Keratinocyte (primary cell): ENCODE results near the gene NCR1. TPM values are rescaled to one million over a fixed set of nuclear protein-coding genes. Genes with fewer than 3 reads are reported as not detected.
"Not testable (repeated sequence)": the region's sequence is repeated elsewhere in the genome, so short reads cannot be mapped to it uniquely, and the experiment has no call there.

Experiments
- DNase-seq: peaks from one replicate; pipeline ENCODE4 v3.0.0-alpha.2; 2011; ENCODE audit warnings: low read depth, missing footprints, low spot score
- FAIRE-seq: peaks from 2 replicates; lab custom pipeline; 2011; peaks lifted over from hg19 to GRCh38; lab: Jason Lieb, UNC
- H2AFZ ChIP-seq: 2 replicates; pipeline ENCODE4 v1.6.0; 2012; ENCODE audit warnings: low read length, control low read depth, inconsistent platforms; ENCODE audit not compliant: control insufficient read depth
- H3K27ac ChIP-seq: 2 replicates; pipeline ENCODE4 v1.5.1; 2011; ENCODE audit warnings: low read length; ENCODE audit not compliant: control insufficient read depth, insufficient read depth
- H3K27me3 ChIP-seq: 3 replicates; pipeline ENCODE4 v1.6.0; 2011; ENCODE audit warnings: low read length; ENCODE audit not compliant: control insufficient read depth, insufficient read depth; ENCODE audit errors: extremely low read depth
- H3K36me3 ChIP-seq, 2 experiments: 2 replicates in 1 of 2; 3 replicates in 1 of 2; pipeline ENCODE4 v1.5.1; 2011; ENCODE audit warnings: low read length in 2 of 2, mild to moderate bottlenecking in 1 of 2; ENCODE audit not compliant: control insufficient read depth in 2 of 2, insufficient read depth in 2 of 2; ENCODE audit errors: extremely low read depth in 1 of 2
- H3K4me1 ChIP-seq: 3 replicates; pipeline ENCODE4 v1.5.1; 2011; ENCODE audit warnings: low read length; ENCODE audit not compliant: control insufficient read depth, insufficient read depth; ENCODE audit errors: extremely low read depth
- H3K4me2 ChIP-seq: 3 replicates; pipeline ENCODE4 v1.6.0; 2011; ENCODE audit warnings: low read depth, low read length; ENCODE audit not compliant: control insufficient read depth, insufficient read depth; ENCODE audit errors: extremely low read depth
- H3K4me3 ChIP-seq, 3 experiments: fragments of 200-600 bp in 1 of 3; sonication (generic) in 1 of 3; 2 replicates in 2 of 3; 3 replicates in 1 of 3; pipeline ENCODE4 v1.5.1; 2011 to 2016; ENCODE audit warnings: low read length in 3 of 3, mild to moderate bottlenecking in 3 of 3, control low read depth in 2 of 3, inconsistent platforms in 1 of 3, low read depth in 1 of 3, mixed read lengths in 1 of 3, mixed run types in 1 of 3, moderate library complexity in 1 of 3; ENCODE audit not compliant: control insufficient read depth in 2 of 3, insufficient read depth in 2 of 3; ENCODE audit errors: extremely low read depth in 1 of 3
- H3K79me2 ChIP-seq: 2 replicates; pipeline ENCODE4 v1.6.0; 2012; ENCODE audit warnings: low read length; ENCODE audit not compliant: control insufficient read depth, insufficient read depth
- H3K9ac ChIP-seq: 3 replicates; pipeline ENCODE4 v1.6.0; 2011; ENCODE audit warnings: low read length; ENCODE audit not compliant: control insufficient read depth, insufficient read depth; ENCODE audit errors: extremely low read depth
- H3K9me1 ChIP-seq: 3 replicates; pipeline ENCODE4 v1.6.0; 2011; ENCODE audit warnings: low read length; ENCODE audit not compliant: control insufficient read depth, insufficient read depth; ENCODE audit errors: extremely low read depth
- H3K9me3 ChIP-seq: 2 replicates; pipeline ENCODE4 v1.5.1; 2012; ENCODE audit warnings: low read depth, low read length; ENCODE audit not compliant: control insufficient read depth
- H4K20me1 ChIP-seq: 3 replicates; pipeline ENCODE4 v1.6.0; 2011; ENCODE audit warnings: low read length; ENCODE audit not compliant: control insufficient read depth, insufficient read depth; ENCODE audit errors: extremely low read depth
- CTCF ChIP-seq, 3 experiments: IDR thresholded peaks in 1 of 3; conservative IDR thresholded peaks in 1 of 3; optimal IDR thresholded peaks in 1 of 3; 2 replicates in 2 of 3; 3 replicates in 1 of 3; pipeline versions ENCODE3 to v1.5.1; 2011; ENCODE audit warnings: low read length in 3 of 3, mild to moderate bottlenecking in 3 of 3, moderate library complexity in 2 of 3, control low read depth in 1 of 3, inconsistent platforms in 1 of 3; ENCODE audit not compliant: insufficient read depth in 2 of 3; ENCODE audit errors: extremely low read depth in 1 of 3
- EZH2 ChIP-seq: IDR thresholded peaks from one replicate; pipeline ENCODE4 v1.6.1; 2012; ENCODE audit warnings: inconsistent platforms, mild to moderate bottlenecking, low read length, moderate library complexity
- dilution Hi-C: fragments of 300-500 bp; cut with MboI; formaldehyde crosslinking; loops from one replicate; pipeline ENCODE4 v1.7.0; 2020; ENCODE audit warnings: low sequenced_read_pairs; ENCODE audit not compliant: extremely low pct_ligation_motif_present
- polyA plus RNA-seq, 5 experiments: library from polyadenylated mRNA; depleted of rRNA in 3 of 5; stranded (reverse) in 3 of 5; stranded (forward) in 1 of 5; unstranded in 1 of 5; fragments of >200 nt; gene quantifications; 1 replicate in 1 of 5; 2 replicates in 3 of 5; 3 replicates in 1 of 5; pipeline versions ENCODE4 v1.2.1 to v1.2.3, GENCODE V29; 2011 to 2012; ENCODE audit warnings: missing spikeins in 2 of 5, low read depth in 1 of 5, low replicate concordance in 1 of 5

Gene NCR1
- polyA plus RNA-seq, 1 donor (not counting 4 experiments of a cell fraction or from before 2014, with no cell fraction given): not detected

GRCh38 chr19:54952591-54953344 lies 46.8 kb downstream of the NCR1 start:
- Histone ChIP-seq H3K79me2 (no peaks in the 10 kb centered on the region), H4K20me1 (no peaks in the 10 kb centered on the region), H2AFZ (no peak overlapping the region), H3K27me3 (no peaks in the 10 kb centered on the region), H3K27ac (no peak overlapping the region), H3K9me3 (no peaks in the 10 kb centered on the region), H3K36me3 (no peaks in the 10 kb centered on the region), H3K4me3 (no peak overlapping the region), H3K4me2 (no peak overlapping the region), H3K9me1 (no peaks in the 10 kb centered on the region), H3K4me1 (no peaks in the 10 kb centered on the region), H3K9ac (no peak overlapping the region)
- no peak for TF ChIP-seq CTCF (optimal IDR thresholded peaks at IDR 0.05 in 1 of 3, IDR thresholded peaks at IDR 0.05 in 1 of 3, conservative IDR thresholded peaks at IDR 0.05 in 1 of 3; ENCODE audit: extremely low read depth in 1 of 3, insufficient read depth in 2 of 3, low read length in 3 of 3)
- TF ChIP-seq EZH2: no peak
- dilution Hi-C loops: no loop called here
- DNase-seq (no peak), FAIRE-seq (no peak)

GRCh38 chr19:54953345-54953713 lies 47.4 kb downstream of the NCR1 start:
- H3K9me3 ChIP-seq, dilution Hi-C loops, H2AFZ ChIP-seq, H3K79me2 ChIP-seq, H3K36me3 ChIP-seq, H3K9me1 ChIP-seq, H4K20me1 ChIP-seq, H3K4me1 ChIP-seq, H3K4me3 ChIP-seq, H3K9ac ChIP-seq, H3K27ac ChIP-seq, FAIRE-seq, H3K4me2 ChIP-seq, H3K27me3 ChIP-seq, DNase-seq: not testable (repeated sequence)

DNA sequence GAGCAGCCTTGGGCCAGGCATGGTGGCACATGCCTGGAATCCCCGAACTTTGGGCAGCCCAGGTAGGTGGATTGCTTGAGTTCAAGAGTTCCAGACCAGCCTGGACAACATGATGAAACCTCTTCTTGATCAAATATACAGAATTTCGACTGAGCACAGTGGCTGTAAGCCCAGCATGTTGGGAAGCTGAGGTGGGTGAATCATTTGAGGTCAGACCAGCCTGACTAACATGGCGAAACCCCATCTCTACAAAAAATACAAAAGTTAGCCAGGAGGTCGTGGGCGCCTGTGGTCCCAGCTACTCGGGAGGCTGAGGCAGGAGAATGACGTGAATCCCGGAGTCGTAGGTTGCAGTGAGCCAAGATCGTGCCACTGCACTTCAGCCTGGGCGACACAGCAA lies 49.4 kb downstream of the NCR1 start:
- H3K9ac ChIP-seq: no peak overlapping the region
- H3K4me2 ChIP-seq: no peak overlapping the region
- H3K4me3 ChIP-seq: no peak overlapping the region
- no peak overlapping the region for H2AFZ ChIP-seq
- H4K20me1 ChIP-seq: no peaks in the 10 kb centered on the region
- H3K4me1 ChIP-seq: no peaks in the 10 kb centered on the region
- TF ChIP-seq CTCF (optimal IDR thresholded peaks at IDR 0.05 in 1 of 3, IDR thresholded peaks at IDR 0.05 in 1 of 3, conservative IDR thresholded peaks at IDR 0.05 in 1 of 3; ENCODE audit: extremely low read depth in 1 of 3, insufficient read depth in 2 of 3, low read length in 3 of 3) (no peak), EZH2 (no peak)
- H3K27me3 ChIP-seq: no peaks in the 10 kb centered on the region
- H3K27ac ChIP-seq: no peak overlapping the region
- FAIRE-seq (no peak), DNase-seq (no peak)
- no peaks in the 10 kb centered on the region for H3K36me3 ChIP-seq
- no peaks in the 10 kb centered on the region for H3K9me1 ChIP-seq
- H3K9me3 ChIP-seq: no peaks in the 10 kb centered on the region
- no peaks in the 10 kb centered on the region for H3K79me2 ChIP-seq
- dilution Hi-C loops: no loop called here
